HepG2 (cell line): ENCODE data around the gene FOXA1. TPM values are rescaled to one million over a fixed set of nuclear protein-coding genes. Genes with fewer than 3 reads are reported as not detected.

Experiments
- ATAC-seq: fragments of 200-7000 bp; cut with Tn5 transposase; 3 replicates; pipeline ENCODE4 v1.9.1; 2020; ENCODE audit warnings: mild to moderate bottlenecking, moderate library complexity
- BruUV-seq: library from RNA; stranded (reverse); fragments of 400-500 nt; replicated peaks from 2 replicates; lab custom pipeline; 2021; lab: Mats Ljungman, UMichigan
- CTCF ChIA-PET: fragments of 300-600 bp; formaldehyde crosslinking; extraction: SDS; loops from one replicate; lab custom pipeline; 2021; ENCODE audit warnings: low total read pairs, inconsistent platforms, low intra/inter-chr PET ratio; lab: Yijun Ruan, JAX
- POLR2A ChIA-PET: fragments of 350-600 bp; sonication (Branson Sonifier 250); formaldehyde crosslinking; loops from one replicate; lab custom pipeline; 2020; ENCODE audit warnings: antibody characterized with exemption, inconsistent platforms; lab: Yijun Ruan, JAX
- DNase-seq: peaks from one replicate; pipeline ENCODE4 v3.0.0-alpha.2; 2015; ENCODE audit warnings: low spot score
- FAIRE-seq: peaks from 3 replicates; lab custom pipeline; 2011; peaks lifted over from hg19 to GRCh38; lab: Jason Lieb, UNC
- H2AFZ ChIP-seq: one replicate; pipeline ENCODE4 v1.6.1; 2011; ENCODE audit warnings: low read length, inconsistent platforms
- H3K27ac ChIP-seq: fragments of 300-600 bp; 3 replicates; pipeline ENCODE4 v1.8.0; 2011; ENCODE audit warnings: mixed run types, mild to moderate bottlenecking, mixed read lengths, low read length, inconsistent platforms; ENCODE audit not compliant: insufficient read depth; ENCODE audit errors: extremely low read length
- H3K27me3 ChIP-seq, 2 experiments: fragments of 200-600 bp in 1 of 2; 2 replicates in 1 of 2; 3 replicates in 1 of 2; pipeline versions ENCODE4 v1.6.0 to v1.8.0; 2011; ENCODE audit warnings: low read length in 2 of 2, mild to moderate bottlenecking in 2 of 2, moderate library complexity in 2 of 2, inconsistent platforms in 1 of 2; ENCODE audit not compliant: insufficient read depth in 2 of 2, control insufficient read depth in 1 of 2
- H3K36me3 ChIP-seq, 2 experiments: fragments of 200-600 bp in 1 of 2; replicated peaks in 1 of 2; 2 replicates in 1 of 2; 3 replicates in 1 of 2; pipeline versions ENCODE4 v1.5.1 to v1.8.0; 2011; ENCODE audit warnings: low read length in 2 of 2, inconsistent platforms in 1 of 2; ENCODE audit not compliant: insufficient read depth in 2 of 2, control insufficient read depth in 1 of 2
- H3K4me1 ChIP-seq: 2 replicates; pipeline ENCODE4 v1.5.1; 2012; ENCODE audit warnings: low read length, inconsistent platforms; ENCODE audit not compliant: insufficient read depth
- H3K4me2 ChIP-seq: 2 replicates; pipeline ENCODE4 v1.6.0; 2011; ENCODE audit warnings: low read depth, low read length, inconsistent platforms
- H3K4me3 ChIP-seq, 3 experiments: fragments of 200-600 bp in 1 of 3; sonication (generic), shearing (Covaris generic) in 1 of 3; replicated peaks in 1 of 3; 2 replicates each; pipeline ENCODE4 v1.5.1; 2011 to 2016; ENCODE audit warnings: low read length in 3 of 3, inconsistent platforms in 2 of 3, low read depth in 2 of 3, mild to moderate bottlenecking in 2 of 3, control low read depth in 1 of 3, mixed read lengths in 1 of 3; ENCODE audit not compliant: insufficient read depth in 1 of 3
- H3K79me2 ChIP-seq: one replicate; pipeline ENCODE4 v1.6.1; 2011; ENCODE audit warnings: low read length, inconsistent platforms; ENCODE audit not compliant: insufficient read depth
- H3K9ac ChIP-seq: 2 replicates; pipeline ENCODE4 v1.6.0; 2011; ENCODE audit warnings: mild to moderate bottlenecking, low read depth, low read length, inconsistent platforms; ENCODE audit not compliant: insufficient read depth
- H3K9me3 ChIP-seq: 2 replicates; pipeline ENCODE4 v1.5.1; 2012; ENCODE audit warnings: mild to moderate bottlenecking, low read length
- H4K20me1 ChIP-seq: 2 replicates; pipeline ENCODE4 v1.6.0; 2011; ENCODE audit warnings: inconsistent platforms, mild to moderate bottlenecking, low read length, moderate library complexity; ENCODE audit not compliant: insufficient read depth
- ARNT2 ChIP-seq: sonication (generic); formaldehyde crosslinking; IDR thresholded peaks from 2 replicates; pipeline ENCODE4 v1.8.0; 2022; ENCODE audit warnings: mild to moderate bottlenecking, low read depth, missing genetic modification reagents, moderate library complexity
- DMTF1 ChIP-seq: sonication (generic); formaldehyde crosslinking; IDR thresholded peaks from 2 replicates; pipeline ENCODE4 v1.4.0; 2020; ENCODE audit warnings: mild to moderate bottlenecking, missing genetic modification reagents
- IRF2 ChIP-seq: IDR thresholded peaks from 2 replicates; pipeline ENCODE4 v1.6.1; 2018; ENCODE audit warnings: missing genetic modification reagents, missing compliant biosample characterization
- KLF12 ChIP-seq: sonication (generic); formaldehyde crosslinking; IDR thresholded peaks from 2 replicates; pipeline ENCODE4 v1.4.0; 2020; ENCODE audit warnings: missing genetic modification reagents, borderline replicate concordance
- LBX2 ChIP-seq: sonication (generic); formaldehyde crosslinking; IDR thresholded peaks from 2 replicates; pipeline ENCODE4 v1.5.0; 2020; ENCODE audit warnings: missing genetic modification reagents, mild to moderate bottlenecking, borderline replicate concordance
- MED13 ChIP-seq: sonication (generic); formaldehyde crosslinking; IDR thresholded peaks from 2 replicates; pipeline ENCODE4 v1.5.0; 2020; ENCODE audit warnings: missing genetic modification reagents
- MNT ChIP-seq: fragments of 450-650 bp; IDR thresholded peaks from 2 replicates; pipeline ENCODE4 v1.6.1; 2016
- POLR2A ChIP-seq, 2 experiments: IDR thresholded peaks; 2 replicates each; pipeline ENCODE4 v1.6.1; 2011; ENCODE audit warnings: low read depth in 2 of 2, low read length in 2 of 2, mild to moderate bottlenecking in 1 of 2, moderate library complexity in 1 of 2; ENCODE audit not compliant: insufficient read depth in 1 of 2
- RBFOX2 ChIP-seq: fragments of 200-400 bp; formaldehyde crosslinking; IDR thresholded peaks from 2 replicates; pipeline ENCODE4 v1.6.1; 2017; ENCODE audit warnings: low read depth, mild to moderate bottlenecking, low read length
- XRCC5 ChIP-seq: fragments of 200-400 bp; formaldehyde crosslinking; optimal IDR thresholded peaks from 2 replicates; pipeline ENCODE3; 2017; ENCODE audit warnings: mild to moderate bottlenecking, low read length
- ZNF225 ChIP-seq: sonication (generic); formaldehyde crosslinking; IDR thresholded peaks from 2 replicates; pipeline ENCODE4 v1.4.0; 2020; ENCODE audit warnings: mild to moderate bottlenecking, missing genetic modification reagents
- ZNF615 ChIP-seq: sonication (generic); formaldehyde crosslinking; IDR thresholded peaks from 2 replicates; pipeline ENCODE4 v1.5.0; 2020; ENCODE audit warnings: mild to moderate bottlenecking, missing genetic modification reagents, borderline replicate concordance
- ZSCAN20 ChIP-seq: sonication (generic); formaldehyde crosslinking; IDR thresholded peaks from 2 replicates; pipeline ENCODE4 v1.4.0; 2020; ENCODE audit warnings: missing genetic modification reagents, mild to moderate bottlenecking, borderline replicate concordance
- ZSCAN22 ChIP-seq: sonication (generic); formaldehyde crosslinking; IDR thresholded peaks from 2 replicates; pipeline ENCODE4 v1.4.0; 2020; ENCODE audit warnings: mild to moderate bottlenecking, missing genetic modification reagents
- WGBS: methylation state at CpG from one replicate; pipeline ENCODE4 v1.1.6; 2017; ENCODE audit warnings: low lambda C conversion rate; 5-methylcytosine and 5-hydroxymethylcytosine counted together
- in situ Hi-C: cut with HindIII; loops from 2 replicates; pipeline ENCODE4 v1.10.0; 2017; ENCODE audit warnings: low pct_unique_long_range_greater_than_20kb; ENCODE audit not compliant: extremely low pct_ligation_motif_present
- intact Hi-C: fragments of 100-400 bp; cut with micrococcal nuclease; formaldehyde crosslinking; loops from one replicate; pipeline ENCODE4 v1.10.0; 2022; ENCODE audit not compliant: unreplicated experiment
- polyA plus RNA-seq, 8 experiments: library from polyadenylated mRNA; depleted of rRNA in 3 of 8; stranded (reverse) in 7 of 8; unstranded in 1 of 8; fragments of >200 nt; fragmentation: Illumina TruSeq in 4 of 8; extraction: Trizol in 4 of 8; gene quantifications; 2 replicates each; pipeline versions ENCODE4 v1.2.1 to v1.2.3, GENCODE V29; 2011 to 2016; ENCODE audit warnings: low read depth in 4 of 8, missing spikeins in 1 of 8, mixed read lengths in 1 of 8; ENCODE audit not compliant: insufficient read depth in 1 of 8
- total RNA-seq, 5 experiments: library from RNA; depleted of rRNA; stranded (reverse); fragments of >200 nt; fragmentation: Illumina TruSeq; extraction: Trizol; gene quantifications; 2 replicates each; pipeline ENCODE4 v1.2.3, GENCODE V29; 2016; ENCODE audit warnings: low read depth in 1 of 5
- TF ChIP-seq, protein P1 (sequence below): sonication (generic); formaldehyde crosslinking; IDR thresholded peaks from 2 replicates; pipeline ENCODE4 v1.5.0; 2020; ENCODE audit warnings: missing genetic modification reagents, mild to moderate bottlenecking, borderline replicate concordance

Gene FOXA1
- total and polyA plus RNA-seq, 2 of the 13 experiments (the other 11 are each of a cell fraction or from before 2014, with no cell fraction given): 43.4 to 58.6 TPM

- POLR2A ChIA-PET: interaction anchor here (0.6 to 1.4 kb wide), 6 partner anchors 10 to 346 kb away, joined by 3 to 7 read pairs (median 4); no protein-coding TSS in a partner anchor
- Histone ChIP-seq H3K27ac (peak overlapping the region; percentile 96), H3K36me3 (peaks cover 10 to 14% of the 10 kb centered on the region in 2 experiments), H4K20me1 (no peaks in the 10 kb centered on the region), H3K27me3 (no peaks in the 10 kb centered on the region; a peak in 1 of 5 replicates), H2AFZ (no peak overlapping the region), H3K79me2 (peaks cover 80% of the 10 kb centered on the region), H3K4me2 (peak overlapping the region; percentile 70), H3K4me1 (peaks cover 53% of the 10 kb centered on the region), H3K9me3 (no peaks in the 10 kb centered on the region), H3K4me3 (peak overlapping the region; percentile 87 to 96 (median 95)), H3K9ac (peak overlapping the region; percentile 94)
- WGBS: 92% methylated on average over 42 of the region's 42 CpGs
- in situ Hi-C loops (loop anchor here (5.0 kb wide), 1 partner anchor 340 kb away; no protein-coding TSS in a partner anchor), intact Hi-C loops (loop anchor here (5.0 kb wide), 2 partner anchors 110 to 205 kb away; no protein-coding TSS in a partner anchor)
- CTCF ChIA-PET: interaction anchor here (3.3 kb wide), 1 partner anchor 346 kb away, joined by 51 read pairs; no protein-coding TSS in a partner anchor
- DNase-seq: no peak
- no peak for ATAC-seq
- BruUV-seq: no TSS peak
- FAIRE-seq: no peak
- TF ChIP-seq MNT (no peak), ZSCAN22 (CRISPR knock-in tag) (0 out of 2 replicates have a peak, but pooled peaks have one; percentile 12), RBFOX2 (peak; percentile 70), LBX2 (CRISPR knock-in tag) (no peak; the same call in 1 of the 2 replicates), DMTF1 (CRISPR knock-in tag) (no peak), ZSCAN20 (CRISPR knock-in tag) (0 out of 2 replicates have a peak, but pooled peaks have one; percentile 38), KLF12 (CRISPR knock-in tag) (0 out of 2 replicates have a peak, but pooled peaks have one; percentile 20), XRCC5 (peak; percentile 6), ARNT2 (CRISPR knock-in tag) (0 out of 2 replicates have a peak, but pooled peaks have one; percentile 49), IRF2 (CRISPR knock-in tag) (no peak), MED13 (CRISPR knock-in tag) (no peak), ZNF615 (CRISPR knock-in tag) (no peak), ZNF225 (peak; percentile 52; the same call in 1 of the 2 replicates), POLR2A (IDR thresholded peaks at IDR 0.05; ENCODE audit: insufficient read depth in 1 of 2, low read depth in 2 of 2, low read length in 2 of 2) (peak in 1 of 2 experiments; percentile 53; a peak in 1 of 4 replicates)
- TF ChIP-seq, protein P1, sequence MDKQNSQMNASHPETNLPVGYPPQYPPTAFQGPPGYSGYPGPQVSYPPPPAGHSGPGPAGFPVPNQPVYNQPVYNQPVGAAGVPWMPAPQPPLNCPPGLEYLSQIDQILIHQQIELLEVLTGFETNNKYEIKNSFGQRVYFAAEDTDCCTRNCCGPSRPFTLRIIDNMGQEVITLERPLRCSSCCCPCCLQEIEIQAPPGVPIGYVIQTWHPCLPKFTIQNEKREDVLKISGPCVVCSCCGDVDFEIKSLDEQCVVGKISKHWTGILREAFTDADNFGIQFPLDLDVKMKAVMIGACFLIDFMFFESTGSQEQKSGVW (CRISPR knock-in tag): no peak
Measured at GRCh38 chr14:37592482-37593408, 2.3 kb downstream of the FOXA1 start.
